ENCODE results near the gene LAMC2. TPM values are rescaled to one million over a fixed set of nuclear protein-coding genes. Genes with fewer than 3 reads are reported as not detected.

Gene LAMC2
- total RNA-seq, 1 donor: 27.6 TPM

DNA sequence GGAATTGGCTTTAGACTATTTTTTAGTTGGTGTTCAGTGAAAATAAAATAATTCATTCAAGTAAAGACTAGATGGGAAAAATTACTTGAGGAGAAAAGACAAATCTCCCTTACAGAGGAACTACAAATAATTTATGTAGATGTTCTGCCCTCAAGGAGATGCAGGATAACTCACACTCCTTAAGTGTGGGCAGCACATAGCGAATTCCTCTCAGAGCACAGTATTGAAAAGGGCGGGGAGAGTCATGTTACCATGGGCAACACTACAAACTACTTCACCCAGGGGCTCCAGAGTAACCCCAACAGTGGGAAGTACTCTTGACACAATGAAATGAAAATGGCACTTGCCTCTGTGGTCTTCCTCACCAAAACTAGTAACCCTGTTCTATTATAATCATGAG is 20.6 kb upstream of the LAMC2 start:
- no peak for DNase-seq (ENCODE audit: low read depth)
- TF ChIP-seq CTCF (IDR thresholded peaks at IDR 0.05; ENCODE audit: insufficient read depth, low read depth, low read length): no peak
- H3K4me3 ChIP-seq (ENCODE audit: low read depth, low read length): no peak overlapping the region

GRCh38 chr1:183166454-183166853 is 19.6 kb upstream of the LAMC2 start:
- no peak overlapping the region for H3K4me3 ChIP-seq (ENCODE audit: low read depth, low read length)
- TF ChIP-seq CTCF (IDR thresholded peaks at IDR 0.05; ENCODE audit: insufficient read depth, low read depth, low read length): no peak
- no peak for DNase-seq (ENCODE audit: low read depth)

GRCh38 chr1:183167676-183168075 is 18.4 kb upstream of the LAMC2 start:
- DNase-seq (ENCODE audit: low read depth): no peak
- no peak overlapping the region for H3K4me3 ChIP-seq (ENCODE audit: low read depth, low read length)
- TF ChIP-seq CTCF (IDR thresholded peaks at IDR 0.05; ENCODE audit: insufficient read depth, low read depth, low read length): no peak

- no peak for TF ChIP-seq CTCF (IDR thresholded peaks at IDR 0.05; ENCODE audit: insufficient read depth, low read depth, low read length)
- DNase-seq (ENCODE audit: low read depth): no peak
- H3K4me3 ChIP-seq (ENCODE audit: low read depth, low read length): no peak overlapping the region
Observed at GRCh38 chr1:183168308-183168707, 17.8 kb upstream of the LAMC2 start.

- TF ChIP-seq CTCF (IDR thresholded peaks at IDR 0.05; ENCODE audit: insufficient read depth, low read depth, low read length): no peak
- H3K4me3 ChIP-seq (ENCODE audit: low read depth, low read length): no peak overlapping the region
- no peak for DNase-seq (ENCODE audit: low read depth)
Observed at GRCh38 chr1:183173828-183174227, 12.2 kb upstream of the LAMC2 start.

GRCh38 chr1:183175631-183176030 is 10.4 kb upstream of the LAMC2 start:
- no peak for DNase-seq (ENCODE audit: low read depth)
- no peak for TF ChIP-seq CTCF (IDR thresholded peaks at IDR 0.05; ENCODE audit: insufficient read depth, low read depth, low read length)
- H3K4me3 ChIP-seq (ENCODE audit: low read depth, low read length): no peak overlapping the region

DNA sequence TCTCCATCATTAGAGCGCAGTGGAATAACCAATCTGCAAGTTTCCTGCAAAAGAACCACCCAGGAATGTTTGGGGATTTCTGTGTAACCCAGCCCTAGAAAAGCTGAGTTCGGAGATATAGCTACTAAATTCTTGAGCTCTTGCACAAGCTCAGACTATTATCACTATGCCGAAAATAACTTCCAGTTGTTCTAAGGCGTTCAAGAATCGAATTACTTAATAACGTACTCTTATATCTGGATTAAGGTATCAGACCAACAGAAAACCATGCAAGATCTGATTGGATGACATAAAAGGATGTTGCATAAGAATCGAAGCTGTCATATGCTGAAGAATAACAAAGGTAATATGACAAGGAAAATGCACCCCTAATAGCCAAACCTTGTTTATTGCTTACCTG is 7.5 kb upstream of the LAMC2 start:
- no peak for TF ChIP-seq CTCF (IDR thresholded peaks at IDR 0.05; ENCODE audit: insufficient read depth, low read depth, low read length)
- no peak for DNase-seq (ENCODE audit: low read depth)
- no peak overlapping the region for H3K4me3 ChIP-seq (ENCODE audit: low read depth, low read length)

Data from fibroblast of villous mesenchyme (primary cell).